Fibroblast of skin of left quadriceps (primary cell): ENCODE data around the gene WNT5B.
"Not testable (repeated sequence)": the region's sequence is repeated elsewhere in the genome, so short reads cannot be mapped to it uniquely, and the experiment has no call there.

Source experiments
- DNase-seq, 2 experiments: peaks; one replicate each; pipeline ENCODE4 v3.0.0-alpha.2; 2013; ENCODE audit warnings: low read depth in 2 of 2

Gene WNT5B

GRCh38 chr12:1598757-1599156, 30.3 kb upstream of the WNT5B start:
- DNase-seq = no peak

GRCh38 chr12:1602706-1603105, 26.3 kb upstream of the WNT5B start:
- not testable (repeated sequence) for DNase-seq

- DNase-seq = no peak
Observed at GRCh38 chr12:1603269-1603993, 25.6 kb upstream of the WNT5B start.

GRCh38 chr12:1604464-1604863, 24.6 kb upstream of the WNT5B start:
- no peak for DNase-seq

- peak; percentile 65 to 68 for DNase-seq
Observed at GRCh38 chr12:1605129-1606020, 23.7 kb upstream of the WNT5B start.

- peak; percentile 71 to 73 for DNase-seq
Observed at GRCh38 chr12:1606021-1606622, 22.9 kb upstream of the WNT5B start.

GRCh38 chr12:1607940-1608712, 20.9 kb upstream of the WNT5B start:
- DNase-seq = no peak

- DNase-seq = no peak
Observed at GRCh38 chr12:1608713-1609119, 20.3 kb upstream of the WNT5B start.

- no peak for DNase-seq
Observed at GRCh38 chr12:1610072-1610643, 18.9 kb upstream of the WNT5B start.

- peak; percentile 90 to 92 for DNase-seq
Observed at GRCh38 chr12:1611803-1612572, 17.0 kb upstream of the WNT5B start.

- DNase-seq = no peak
Observed at GRCh38 chr12:1613860-1614259, 15.2 kb upstream of the WNT5B start.

GRCh38 chr12:1614360-1614759, 14.7 kb upstream of the WNT5B start:
- DNase-seq = no peak

- no peak for DNase-seq
Observed at GRCh38 chr12:1616233-1617066, 12.6 kb upstream of the WNT5B start.

GRCh38 chr12:1618489-1618888, 10.5 kb upstream of the WNT5B start:
- DNase-seq = no peak

- DNase-seq = no peak
Observed at GRCh38 chr12:1619159-1619558, 9.9 kb upstream of the WNT5B start.

- DNase-seq = no peak
Observed at GRCh38 chr12:1619587-1619986, 9.4 kb upstream of the WNT5B start.

GRCh38 chr12:1620092-1620491, 8.9 kb upstream of the WNT5B start:
- no peak for DNase-seq

GRCh38 chr12:1622406-1622805, 6.6 kb upstream of the WNT5B start:
- no peak for DNase-seq

GRCh38 chr12:1629338-1630132, 504 bp downstream of the WNT5B start:
- no peak for DNase-seq
